OCI-LY7 (cell line): ENCODE results near the gene GABRR2.

Experiments
- CTCF ChIP-seq: fragments of 200-600 bp; sonication (generic); conservative IDR thresholded peaks from 2 replicates; pipeline ENCODE4 v1.5.1; 2014; ENCODE audit warnings: mild to moderate bottlenecking, antibody characterized with exemption, low read length, moderate library complexity, mixed read lengths
- EZH2phosphoT487 ChIP-seq: fragments of 200-600 bp; sonication (generic); IDR thresholded peaks from 2 replicates; pipeline ENCODE4 v1.6.1; 2018; ENCODE audit warnings: low read depth, borderline replicate concordance, mild to moderate bottlenecking, mixed run types, antibody characterized with exemption, low read length, moderate library complexity, mixed read lengths

DNA sequence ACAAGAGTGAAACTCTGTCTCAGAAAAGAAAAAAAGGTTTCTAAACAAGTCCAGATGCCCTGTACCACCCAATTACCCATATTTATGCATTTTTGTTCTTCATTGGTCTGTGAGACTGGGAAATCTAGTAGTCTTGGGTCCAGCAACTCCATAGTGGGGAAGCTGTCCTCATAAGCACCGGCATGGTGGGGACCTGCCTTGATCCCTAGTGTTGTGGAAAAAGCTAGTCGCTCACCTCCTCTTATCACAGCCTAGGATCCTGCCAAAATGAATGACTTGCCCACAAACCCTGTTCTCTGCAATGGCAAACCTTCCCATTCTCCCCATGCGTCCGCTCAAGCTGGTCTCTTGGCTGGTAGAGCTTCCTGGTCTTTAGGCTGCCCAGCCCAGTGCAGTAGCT, 59.7 kb downstream of the GABRR2 start:
- TF ChIP-seq CTCF (no peak), EZH2phosphoT487 (no peak)
